T-helper 2 cell treated with Interferon-gamma antibody and Interleukin-4, amounts not matched to agents 100 ng/mL and 5 ng/mL, for 36 hours (primary cell): ENCODE data around the gene MT1M. TPM values are rescaled to one million over a fixed set of nuclear protein-coding genes. Genes with fewer than 3 reads are reported as not detected.
"Not testable (repeated sequence)": the region's sequence is repeated elsewhere in the genome, so short reads cannot be mapped to it uniquely, and the experiment has no call there.

Experiments
- intact Hi-C: fragments of 100-400 bp; cut with micrococcal nuclease; formaldehyde crosslinking; loops from one replicate; pipeline ENCODE4 v1.15.1; 2023
- total RNA-seq: library from RNA; stranded (reverse); gene quantifications from 2 replicates; pipeline ENCODE4 v1.2.3, GENCODE V29; 2022

The MT1M gene
- total RNA-seq, result 0.45 TPM in 1 of 2 replicates, not detected in the other

- intact Hi-C loops, result no loop called here
Observed at GRCh38 chr16:56632156-56632847, at the start of gene MT1M. Gene MT1M, plus strand, starts transcription at chr16:56632659. Its CDS starts 73 bp downstream, at chr16:56632732.

- intact Hi-C loops, result not testable (repeated sequence)
Observed at GRCh38 chr16:56582911-56583310, 49.5 kb upstream of the MT1M start.

- intact Hi-C loops, result no loop called here
Observed at GRCh38 chr16:56583351-56584168, 48.9 kb upstream of the MT1M start.

GRCh38 chr16:56584276-56584675 lies 48.2 kb upstream of the MT1M start:
- intact Hi-C loops, result no loop called here

- intact Hi-C loops, result no loop called here
Observed at GRCh38 chr16:56588781-56589140, 43.7 kb upstream of the MT1M start.

- intact Hi-C loops, result no loop called here
Observed at GRCh38 chr16:56589141-56590039, 43.1 kb upstream of the MT1M start, which contains the start of gene MT3. Gene MT3, plus strand, starts transcription at chr16:56589528. Its CDS starts 63 bp downstream, at chr16:56589591.

- intact Hi-C loops, result no loop called here
Observed at GRCh38 chr16:56591377-56592060, 40.9 kb upstream of the MT1M start.

GRCh38 chr16:56593573-56594291 lies 38.7 kb upstream of the MT1M start:
- intact Hi-C loops, result no loop called here

- intact Hi-C loops, result no loop called here
Observed at GRCh38 chr16:56594292-56594619, 38.2 kb upstream of the MT1M start.

GRCh38 chr16:56600398-56600999 lies 32.0 kb upstream of the MT1M start:
- intact Hi-C loops, result loop anchor here (1.0 to 5.0 kb wide), 2 partner anchors 23 to 88 kb away; no protein-coding TSS in a partner anchor

- intact Hi-C loops, result loop anchor here (5.0 kb wide), 1 partner anchor 89 kb away; no protein-coding TSS in a partner anchor
Observed at GRCh38 chr16:56601325-56601724, 31.1 kb upstream of the MT1M start.

- intact Hi-C loops, result loop anchor here (5.0 kb wide), 1 partner anchor 91 kb away; no protein-coding TSS in a partner anchor
Observed at GRCh38 chr16:56603589-56603988, 28.9 kb upstream of the MT1M start.

GRCh38 chr16:56604966-56605365 lies 27.5 kb upstream of the MT1M start:
- intact Hi-C loops, result loop anchor here (5.0 kb wide), 1 partner anchor 93 kb away; no protein-coding TSS in a partner anchor

GRCh38 chr16:56605475-56605874 lies 27.0 kb upstream of the MT1M start:
- intact Hi-C loops, result no loop called here

- intact Hi-C loops, result no loop called here
Observed at GRCh38 chr16:56606071-56606475, 26.4 kb upstream of the MT1M start.

GRCh38 chr16:56606476-56607108 lies 25.9 kb upstream of the MT1M start:
- intact Hi-C loops, result no loop called here

- intact Hi-C loops, result no loop called here
Observed at GRCh38 chr16:56607109-56607618, 25.3 kb upstream of the MT1M start.

GRCh38 chr16:56607675-56608042 lies 24.8 kb upstream of the MT1M start:
- intact Hi-C loops, result loop anchor here (1.0 to 2.0 kb wide), 5 partner anchors 10 to 325 kb away; partner anchors contain the start of genes HERPUD1, MT1E, MT1X and NUDT21
